A673 (cell line): ENCODE data around the gene QSOX2. TPM values are rescaled to one million over a fixed set of nuclear protein-coding genes. Genes with fewer than 3 reads are reported as not detected.

Source experiments
- BruUV-seq: library from RNA; stranded (reverse); fragments of 400-500 nt; replicated peaks from 2 replicates; lab custom pipeline; 2021; lab: Mats Ljungman, UMichigan
- CTCF ChIA-PET: fragments of 300-600 bp; sonication (Branson Sonifier 250); formaldehyde crosslinking; loops from one replicate; lab custom pipeline; 2022; ENCODE audit warnings: antibody characterized with exemption; lab: Charles Lee
- POLR2A ChIA-PET: fragments of 300-600 bp; sonication (Branson Sonifier 250); formaldehyde crosslinking; loops from one replicate; lab custom pipeline; 2022; ENCODE audit warnings: antibody characterized with exemption; ENCODE audit not compliant: low non-redundant PET; lab: Charles Lee
- DNase-seq: peaks from one replicate; pipeline ENCODE4 v3.0.0-alpha.2; 2015; ENCODE audit warnings: low spot score
- H3K27ac ChIP-seq: fragments of 200-600 bp; sonication (generic); 2 replicates; pipeline ENCODE4 v1.5.1; 2016; ENCODE audit warnings: mixed run types, low read depth, mild to moderate bottlenecking, mixed read lengths, antibody characterized with exemption, low read length; ENCODE audit not compliant: poor library complexity, severe bottlenecking
- H3K27me3 ChIP-seq: fragments of 200-600 bp; sonication (generic); replicated peaks from 2 replicates; pipeline ENCODE4 v1.6.1; 2017; ENCODE audit warnings: mixed run types, low read depth, mild to moderate bottlenecking, mixed read lengths, antibody characterized with exemption, low read length; ENCODE audit not compliant: insufficient read depth, poor library complexity
- H3K36me3 ChIP-seq: fragments of 200-600 bp; sonication (generic); 2 replicates; pipeline ENCODE4 v1.6.1; 2016; ENCODE audit warnings: mixed run types, mild to moderate bottlenecking, mixed read lengths, antibody characterized with exemption, low read length; ENCODE audit not compliant: insufficient read depth, poor library complexity, severe bottlenecking
- H3K4me1 ChIP-seq: fragments of 200-600 bp; sonication (generic); 2 replicates; pipeline ENCODE4 v1.6.1; 2017; ENCODE audit warnings: mixed run types, mild to moderate bottlenecking, mixed read lengths, antibody characterized with exemption, low read length; ENCODE audit not compliant: insufficient read depth, poor library complexity, severe bottlenecking
- H3K4me3 ChIP-seq: fragments of 200-600 bp; sonication (generic); 2 replicates; pipeline ENCODE4 v1.5.1; 2016; ENCODE audit warnings: low read depth, mixed run types, mild to moderate bottlenecking, mixed read lengths, low read length; ENCODE audit not compliant: poor library complexity, severe bottlenecking
- H3K9me3 ChIP-seq: fragments of 200-600 bp; sonication (generic); 2 replicates; pipeline ENCODE4 v1.6.1; 2016; ENCODE audit warnings: mixed run types, low read depth, mild to moderate bottlenecking, mixed read lengths, antibody characterized with exemption, low read length; ENCODE audit not compliant: poor library complexity, severe bottlenecking
- CTCF ChIP-seq: fragments of 300-800, 200-600 bp; sonication (generic); conservative IDR thresholded peaks from 2 replicates; pipeline ENCODE4 v1.5.1; 2017; ENCODE audit warnings: low read depth, mild to moderate bottlenecking, antibody characterized with exemption, low read length, moderate library complexity, mixed read lengths
- EZH2 ChIP-seq: fragments of 200-600 bp; sonication (generic); IDR thresholded peaks from 2 replicates; pipeline ENCODE4 v1.6.1; 2017; ENCODE audit warnings: borderline replicate concordance, low read depth, mild to moderate bottlenecking, mixed read lengths, antibody characterized with exemption, low read length; ENCODE audit not compliant: poor library complexity, severe bottlenecking
- intact Hi-C: fragments of 100-400 bp; cut with micrococcal nuclease; formaldehyde crosslinking; loops from one replicate; pipeline ENCODE4 v1.10.0; 2022; ENCODE audit not compliant: unreplicated experiment
- total RNA-seq: library from RNA; stranded (reverse); gene quantifications from 2 replicates; pipeline ENCODE4 v1.2.3, GENCODE V29; 2021

Gene QSOX2
- total RNA-seq, 1 experiment from 2014 or later, result 43.7 TPM

GRCh38 chr9:136175616-136176197 lies 69.9 kb downstream of the QSOX2 start:
- no peak for DNase-seq
- CTCF ChIA-PET, result no interaction called here
- no peaks in the 10 kb centered on the region for H3K4me1 ChIP-seq
- POLR2A ChIA-PET, result no interaction called here
- H3K9me3 ChIP-seq, result no peaks in the 10 kb centered on the region
- no TSS peak for BruUV-seq
- H3K4me3 ChIP-seq, result no peak overlapping the region
- intact Hi-C loops, result no loop called here
- TF ChIP-seq CTCF (no peak), EZH2 (no peak)
- H3K36me3 ChIP-seq, result no peaks in the 10 kb centered on the region
- no peak overlapping the region for H3K27ac ChIP-seq
- H3K27me3 ChIP-seq, result no peaks in the 10 kb centered on the region

DNA sequence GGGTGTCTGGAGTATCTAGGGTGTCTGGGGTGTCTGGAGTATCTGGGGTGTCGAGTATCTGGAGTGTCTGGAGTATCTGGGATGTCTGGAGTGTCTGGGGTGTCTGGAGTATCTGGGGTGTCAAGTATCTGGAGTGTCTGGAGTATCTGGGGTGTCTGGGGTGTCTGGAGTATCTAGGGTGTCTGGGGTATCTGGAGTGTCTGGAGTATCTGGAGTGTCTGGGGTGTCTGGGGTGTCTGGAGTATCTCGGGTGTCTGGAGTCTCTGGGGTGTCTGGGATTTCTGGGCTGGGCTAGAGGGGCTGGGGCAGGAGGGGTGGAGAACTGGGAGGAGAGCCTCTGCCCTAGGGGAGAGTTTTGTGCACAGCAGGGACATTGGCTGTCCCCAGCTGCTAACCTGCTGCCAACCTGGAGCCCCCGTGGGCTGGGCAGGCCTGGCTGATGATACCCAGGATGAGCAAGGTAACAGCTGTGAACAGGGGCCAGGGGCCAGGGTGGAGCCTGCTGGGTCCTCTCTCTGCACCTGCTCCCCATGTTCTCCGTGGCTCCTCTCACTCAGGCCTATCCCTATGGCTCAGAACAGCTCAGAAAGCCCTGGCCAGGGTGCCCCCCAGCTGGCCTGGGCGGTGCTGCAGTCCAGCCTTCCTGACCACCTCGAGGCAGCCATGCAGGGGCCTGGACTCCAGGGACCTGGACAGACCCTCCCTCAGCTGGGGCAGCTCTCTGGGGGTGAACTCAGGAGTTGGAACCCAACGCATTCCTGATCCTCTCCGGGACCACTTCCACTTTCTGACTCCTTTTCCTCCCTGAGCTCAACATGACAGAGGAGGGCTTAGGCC lies 70.6 kb downstream of the QSOX2 start:
- ChIA-PET CTCF (no interaction called here), POLR2A (no interaction called here)
- DNase-seq, result no peak
- Histone ChIP-seq H3K27ac (no peak overlapping the region), H3K36me3 (no peaks in the 10 kb centered on the region), H3K4me3 (no peak overlapping the region), H3K27me3 (no peaks in the 10 kb centered on the region), H3K9me3 (no peaks in the 10 kb centered on the region), H3K4me1 (no peaks in the 10 kb centered on the region)
- no peak for TF ChIP-seq CTCF
- BruUV-seq, result no TSS peak
- intact Hi-C loops, result no loop called here

GRCh38 chr9:136173648-136174290 lies 71.8 kb downstream of the QSOX2 start:
- ChIA-PET CTCF (no interaction called here), POLR2A (no interaction called here)
- intact Hi-C loops, result no loop called here

More at GRCh38 chr9:136173648-136174290, 71.8 kb downstream of the QSOX2 start:
- DNase-seq, result no peak
- no peak for TF ChIP-seq CTCF
- no peak for TF ChIP-seq EZH2
- Histone ChIP-seq H3K27me3 (no peaks in the 10 kb centered on the region), H3K4me3 (no peak overlapping the region), H3K4me1 (no peaks in the 10 kb centered on the region), H3K9me3 (no peaks in the 10 kb centered on the region), H3K36me3 (no peaks in the 10 kb centered on the region), H3K27ac (no peak overlapping the region)
- no TSS peak for BruUV-seq
